GM18526 (cell line): ENCODE measurements around the gene GGN.

Experiments
- POLR2A ChIP-seq: IDR thresholded peaks from 3 replicates; pipeline ENCODE4 v1.6.1; 2011; ENCODE audit not compliant: insufficient read length; ENCODE audit errors: extremely low read depth

The GGN gene

GRCh38 chr19:38392707-38393308 is 5.0 kb upstream of the GGN start:
- TF ChIP-seq POLR2A = no peak

- TF ChIP-seq POLR2A = no peak
Measured at GRCh38 chr19:38391911-38392464, 4.2 kb upstream of the GGN start.

GRCh38 chr19:38389957-38390924 is 2.4 kb upstream of the GGN start:
- TF ChIP-seq POLR2A = no peak

- TF ChIP-seq POLR2A = no peak
Measured at GRCh38 chr19:38389101-38389925, 1.5 kb upstream of the GGN start.

- TF ChIP-seq POLR2A = no peak
Measured at GRCh38 chr19:38388349-38389100, 691 bp upstream of the GGN start, which contains the start of gene SPRED3. TSS of gene SPRED3 (plus strand) at chr19:38388697. CDS start at chr19:38390303, 1,606 bp downstream.

- no peak for TF ChIP-seq POLR2A
Measured at GRCh38 chr19:38386971-38387549, 774 bp downstream of the GGN start.

- TF ChIP-seq POLR2A = no peak
Measured at GRCh38 chr19:38386300-38386970, 1.4 kb downstream of the GGN start.

- TF ChIP-seq POLR2A = no peak
Measured at GRCh38 chr19:38385804-38386257, 2.0 kb downstream of the GGN start.

GRCh38 chr19:38385057-38385803 is 2.6 kb downstream of the GGN start:
- TF ChIP-seq POLR2A = no peak

GRCh38 chr19:38384209-38385027 is 3.4 kb downstream of the GGN start:
- TF ChIP-seq POLR2A = no peak

GRCh38 chr19:38383743-38384142 is 4.1 kb downstream of the GGN start:
- no peak for TF ChIP-seq POLR2A

GRCh38 chr19:38383184-38383583 is 4.7 kb downstream of the GGN start:
- no peak for TF ChIP-seq POLR2A
